MCF 10A (cell line): ENCODE measurements around the gene ZC3H11A. TPM values are rescaled to one million over a fixed set of nuclear protein-coding genes. Genes with fewer than 3 reads are reported as not detected.

Source experiments
- BruUV-seq: library from RNA; stranded (reverse); fragments of 400-500 nt; replicated peaks from 2 replicates; lab custom pipeline; 2021; lab: Mats Ljungman, UMichigan
- CTCF ChIA-PET: fragments of 300-600 bp; sonication (Branson Sonifier 250); formaldehyde crosslinking; extraction: SDS; loops from one replicate; lab custom pipeline; 2021; ENCODE audit warnings: antibody characterized with exemption, inconsistent platforms; lab: Yijun Ruan, JAX
- POLR2A ChIA-PET: fragments of 300-600, 350-650 bp; sonication (Branson Sonifier 250); formaldehyde crosslinking; extraction: SDS; loops from one replicate; lab custom pipeline; 2020; ENCODE audit warnings: antibody characterized with exemption, inconsistent platforms; lab: Yijun Ruan, JAX
- DNase-seq: peaks from one replicate; pipeline ENCODE4 v3.0.0-alpha.2; 2018; ENCODE audit not compliant: unreplicated experiment
- H3K27ac Mint-ChIP-seq: one replicate; pipeline ENCODE4 v1.8.0; 2022; ENCODE audit warnings: mild to moderate bottlenecking, low read depth, mixed read lengths; ENCODE audit not compliant: unreplicated experiment
- H3K27me3 Mint-ChIP-seq: one replicate; pipeline ENCODE4 v1.8.0; 2022; ENCODE audit warnings: mixed read lengths; ENCODE audit not compliant: insufficient read depth, unreplicated experiment
- H3K36me3 Mint-ChIP-seq: one replicate; pipeline ENCODE4 v1.8.0; 2022; ENCODE audit warnings: mild to moderate bottlenecking, moderate library complexity, mixed read lengths; ENCODE audit not compliant: insufficient read depth, unreplicated experiment
- H3K4me1 Mint-ChIP-seq: one replicate; pipeline ENCODE4 v1.8.0; 2022; ENCODE audit warnings: mixed read lengths; ENCODE audit not compliant: insufficient read depth, unreplicated experiment
- H3K4me3 Mint-ChIP-seq: one replicate; pipeline ENCODE4 v1.8.0; 2022; ENCODE audit warnings: mild to moderate bottlenecking, moderate library complexity, mixed read lengths; ENCODE audit not compliant: unreplicated experiment
- H3K9me3 Mint-ChIP-seq: one replicate; pipeline ENCODE4 v1.8.0; 2022; ENCODE audit warnings: mixed read lengths; ENCODE audit not compliant: unreplicated experiment
- CTCF ChIP-seq: fragments of 200-600 bp; IDR thresholded peaks from one replicate; pipeline ENCODE4 v1.8.0; 2022; ENCODE audit warnings: antibody characterized with exemption, mild to moderate bottlenecking; ENCODE audit not compliant: unreplicated experiment
- intact Hi-C: fragments of 100-400 bp; cut with micrococcal nuclease; formaldehyde crosslinking; loops from 2 replicates; pipeline ENCODE4 v1.14.1; 2022
- total RNA-seq: library from RNA; stranded (reverse); gene quantifications from 2 replicates; pipeline ENCODE4 v1.2.3, GENCODE V29; 2022

Gene ZC3H11A
- total RNA-seq, 1 experiment from 2014 or later: 156 TPM

- peaks cover 50% of the 10 kb centered on the region for H3K4me1 Mint-ChIP-seq
- H3K27me3 Mint-ChIP-seq: no peaks in the 10 kb centered on the region
- intact Hi-C loops: loop anchor here (1.0 to 10.0 kb wide), 5 partner anchors 46 to 293 kb away; partner anchors contain the start of gene ATP2B4
- DNase-seq: peak; percentile 81
- TF ChIP-seq CTCF: peak; percentile 9
- H3K36me3 Mint-ChIP-seq: peaks cover 66% of the 10 kb centered on the region
- H3K4me3 Mint-ChIP-seq: peak overlapping the region; percentile 86
- POLR2A ChIA-PET: interaction anchor here (0.6 to 4.3 kb wide), 17 partner anchors 10 to 493 kb away, joined by 3 to 32 read pairs (median 4); partner anchors contain the start of gene BTG2
- H3K27ac Mint-ChIP-seq: peak overlapping the region; percentile 98
- CTCF ChIA-PET: interaction anchor here (0.6 to 3.0 kb wide), 19 partner anchors 9 to 794 kb away, joined by 3 to 23 read pairs (median 3); partner anchors contain the start of gene ATP2B4
- no TSS peak for BruUV-seq
- no peaks in the 10 kb centered on the region for H3K9me3 Mint-ChIP-seq
These were observed 2.7 kb downstream of the ZC3H11A start for GRCh38 chr1:203797948-203798655.

- ChIA-PET POLR2A (interaction anchor here (1.8 to 4.3 kb wide), 3 partner anchors 9 to 295 kb away, joined by 3 to 32 read pairs (median 8); no protein-coding TSS in a partner anchor), CTCF (interaction anchor here (1.0 to 3.0 kb wide), 7 partner anchors 8 to 329 kb away, joined by 3 to 23 read pairs (median 7); partner anchors contain the start of gene ATP2B4)
- intact Hi-C loops: loop anchor here (2.0 to 10.0 kb wide), 4 partner anchors 47 to 294 kb away; partner anchors contain the start of gene ATP2B4
- H3K4me3 Mint-ChIP-seq: no peak overlapping the region
- DNase-seq: no peak
- H3K4me1 Mint-ChIP-seq: peaks cover 50% of the 10 kb centered on the region
- H3K9me3 Mint-ChIP-seq: no peaks in the 10 kb centered on the region
- no TSS peak for BruUV-seq
- no peaks in the 10 kb centered on the region for H3K27me3 Mint-ChIP-seq
- TF ChIP-seq CTCF: no peak
- H3K27ac Mint-ChIP-seq: peak overlapping the region; percentile 49
- peaks cover 77% of the 10 kb centered on the region for H3K36me3 Mint-ChIP-seq
These were observed 3.7 kb downstream of the ZC3H11A start for GRCh38 chr1:203799157-203799556.

- DNase-seq: no peak
- BruUV-seq: no TSS peak
- POLR2A ChIA-PET: interaction anchor here (1.1 kb wide), 1 partner anchor 88 kb away, joined by 4 read pairs; no protein-coding TSS in a partner anchor
- peak overlapping the region; percentile 49 for H3K27ac Mint-ChIP-seq
- CTCF ChIA-PET: interaction anchor here (0.6 to 1.9 kb wide), 6 partner anchors 11 to 459 kb away, joined by 3 to 5 read pairs (median 3); no protein-coding TSS in a partner anchor
- H3K9me3 Mint-ChIP-seq: no peaks in the 10 kb centered on the region
- H3K27me3 Mint-ChIP-seq: no peaks in the 10 kb centered on the region
- peaks cover 85% of the 10 kb centered on the region for H3K36me3 Mint-ChIP-seq
- no peak overlapping the region for H3K4me3 Mint-ChIP-seq
- intact Hi-C loops: loop anchor here (2.0 to 10.0 kb wide), 4 partner anchors 48 to 295 kb away; partner anchors contain the start of gene ATP2B4
- peaks cover 45% of the 10 kb centered on the region for H3K4me1 Mint-ChIP-seq
- TF ChIP-seq CTCF: no peak
These were observed 4.5 kb downstream of the ZC3H11A start for GRCh38 chr1:203799971-203800370.

GRCh38 chr1:203805689-203806088, 10.3 kb downstream of the ZC3H11A start:
- BruUV-seq: no TSS peak
- peaks cover 99% of the 10 kb centered on the region for H3K36me3 Mint-ChIP-seq
- H3K4me1 Mint-ChIP-seq: peaks cover 12% of the 10 kb centered on the region
- H3K27me3 Mint-ChIP-seq: no peaks in the 10 kb centered on the region
- no peak for TF ChIP-seq CTCF
- intact Hi-C loops: no loop called here
- POLR2A ChIA-PET: interaction anchor here (1.0 kb wide), 1 partner anchor 55 kb away, joined by 3 read pairs; no protein-coding TSS in a partner anchor
- CTCF ChIA-PET: interaction anchor here (0.6 kb wide), 1 partner anchor 180 kb away, joined by 3 read pairs; no protein-coding TSS in a partner anchor
- H3K9me3 Mint-ChIP-seq: no peaks in the 10 kb centered on the region
- no peak overlapping the region for H3K4me3 Mint-ChIP-seq
- no peak for DNase-seq
- no peak overlapping the region for H3K27ac Mint-ChIP-seq
